Endothelial cell of umbilical vein (primary cell): ENCODE data around the gene PLXND1. TPM values are rescaled to one million over a fixed set of nuclear protein-coding genes. Genes with fewer than 3 reads are reported as not detected.

Experiments used
- BruUV-seq: library from RNA; stranded (reverse); fragments of 400-500 nt; replicated peaks from 2 replicates; lab custom pipeline; 2021; lab: Mats Ljungman, UMichigan
- CTCF ChIA-PET: fragments of 300-600, 350-600 bp; sonication (Branson Sonifier 250); formaldehyde crosslinking; loops from one replicate; lab custom pipeline; 2021; ENCODE audit warnings: antibody characterized with exemption, inconsistent platforms; lab: Charles Lee
- POLR2A ChIA-PET: fragments of 300-600, 350-600 bp; sonication (Branson Sonifier 250); formaldehyde crosslinking; loops from one replicate; lab custom pipeline; 2021; ENCODE audit warnings: antibody characterized with exemption, inconsistent platforms; lab: Charles Lee
- DNase-seq: peaks from one replicate; pipeline ENCODE4 v3.0.0-alpha.2; 2011; ENCODE audit warnings: low read depth, low spot score
- FAIRE-seq: peaks from 2 replicates; lab custom pipeline; 2011; peaks lifted over from hg19 to GRCh38; lab: Jason Lieb, UNC
- H2AFZ ChIP-seq: 2 replicates; pipeline ENCODE4 v1.6.0; 2012; ENCODE audit warnings: low read depth, low read length, control low read depth, inconsistent platforms
- H3K27ac ChIP-seq: 2 replicates; pipeline ENCODE4 v1.5.1; 2011; ENCODE audit warnings: low read depth, mild to moderate bottlenecking, control low read depth, low read length, moderate library complexity; ENCODE audit not compliant: insufficient read depth
- H3K27me3 ChIP-seq, 2 experiments: 2 replicates each; pipeline versions ENCODE4 v1.6.0 to v1.6.1; 2011; ENCODE audit warnings: low read length in 2 of 2, mixed read lengths in 1 of 2; ENCODE audit not compliant: control insufficient read depth in 2 of 2, insufficient read depth in 2 of 2
- H3K36me3 ChIP-seq, 2 experiments: 2 replicates in 1 of 2; 3 replicates in 1 of 2; pipeline ENCODE4 v1.5.1; 2011; ENCODE audit warnings: low read length in 2 of 2, mild to moderate bottlenecking in 1 of 2, moderate library complexity in 1 of 2; ENCODE audit not compliant: control insufficient read depth in 2 of 2, insufficient read depth in 2 of 2; ENCODE audit errors: extremely low read depth in 1 of 2
- H3K4me1 ChIP-seq: 3 replicates; pipeline ENCODE4 v1.5.1; 2011; ENCODE audit warnings: mild to moderate bottlenecking, low read length; ENCODE audit not compliant: control insufficient read depth, insufficient read depth; ENCODE audit errors: extremely low read depth
- H3K4me2 ChIP-seq: 2 replicates; pipeline ENCODE4 v1.6.1; 2011; ENCODE audit warnings: low read length, control low read depth, mixed read lengths; ENCODE audit not compliant: insufficient read depth
- H3K4me3 ChIP-seq, 3 experiments: fragments of 200-600 bp in 1 of 3; sonication (generic), shearing (Covaris generic) in 1 of 3; replicated peaks in 1 of 3; 2 replicates each; pipeline ENCODE4 v1.5.1; 2011 to 2016; ENCODE audit warnings: control low read depth in 3 of 3, low read length in 3 of 3, mild to moderate bottlenecking in 2 of 3, inconsistent platforms in 1 of 3, low read depth in 1 of 3, moderate library complexity in 1 of 3; ENCODE audit not compliant: insufficient read depth in 1 of 3
- H3K79me2 ChIP-seq: 2 replicates; pipeline ENCODE4 v1.6.0; 2012; ENCODE audit warnings: low read length, inconsistent platforms; ENCODE audit not compliant: control insufficient read depth, insufficient read depth
- H3K9ac ChIP-seq: replicated peaks from 2 replicates; pipeline ENCODE3; 2011; ENCODE audit warnings: low read length, control low read depth; ENCODE audit not compliant: insufficient read depth; ENCODE audit errors: extremely low read depth
- H3K9me1 ChIP-seq: replicated peaks from 3 replicates; pipeline ENCODE4 v1.6.0; 2011; ENCODE audit warnings: mild to moderate bottlenecking, low read length; ENCODE audit not compliant: control insufficient read depth, insufficient read depth; ENCODE audit errors: extremely low read depth
- H3K9me3 ChIP-seq: replicated peaks from 2 replicates; pipeline ENCODE4 v1.5.1; 2012; ENCODE audit warnings: low read length, inconsistent platforms; ENCODE audit not compliant: control insufficient read depth, insufficient read depth
- H4K20me1 ChIP-seq: replicated peaks from 2 replicates; pipeline ENCODE3; 2011; ENCODE audit warnings: mild to moderate bottlenecking, low read length; ENCODE audit not compliant: control insufficient read depth, insufficient read depth; ENCODE audit errors: extremely low read depth
- EZH2 ChIP-seq: IDR thresholded peaks from 2 replicates; pipeline ENCODE4 v1.6.1; 2012; ENCODE audit warnings: borderline replicate concordance, low read depth, mild to moderate bottlenecking, moderate library complexity, low read length, inconsistent platforms; ENCODE audit not compliant: severe bottlenecking
- FOS ChIP-seq: IDR thresholded peaks from 2 replicates; pipeline ENCODE4 v1.6.1; 2011; ENCODE audit warnings: mild to moderate bottlenecking, low read length, moderate library complexity, borderline replicate concordance; ENCODE audit not compliant: insufficient read depth
- GATA2 ChIP-seq: IDR thresholded peaks from 2 replicates; pipeline ENCODE4 v1.7.0; 2011; ENCODE audit warnings: low read depth, mild to moderate bottlenecking, moderate library complexity, mixed read lengths, low read length; ENCODE audit not compliant: insufficient read length, insufficient read depth
- JUN ChIP-seq: IDR thresholded peaks from 2 replicates; pipeline ENCODE4 v1.6.1; 2011; ENCODE audit warnings: borderline replicate concordance, low read depth; ENCODE audit not compliant: insufficient read length, insufficient read depth
- MYC ChIP-seq: IDR thresholded peaks from one replicate; pipeline ENCODE4 v1.6.1; 2011; ENCODE audit warnings: mild to moderate bottlenecking, low read depth, low read length
- POLR2A ChIP-seq: IDR thresholded peaks from 2 replicates; pipeline ENCODE4 v1.6.1; 2012; ENCODE audit warnings: low read depth, mild to moderate bottlenecking, control low read depth, low read length
- POLR2AphosphoS5 ChIP-seq: IDR thresholded peaks from 2 replicates; pipeline ENCODE4 v1.6.1; 2012; ENCODE audit warnings: low read depth, mild to moderate bottlenecking, control low read depth, low read length, moderate library complexity; ENCODE audit not compliant: insufficient read depth
- dilution Hi-C: fragments of 300-500 bp; cut with MboI; formaldehyde crosslinking; loops from one replicate; pipeline ENCODE4 v1.15.0; 2019; ENCODE audit warnings: low sequenced_read_pairs; ENCODE audit not compliant: extremely low pct_ligation_motif_present
- intact Hi-C: fragments of 100-400 bp; cut with micrococcal nuclease; formaldehyde crosslinking; loops from one replicate; pipeline ENCODE4 v1.10.0; 2022
- polyA plus RNA-seq, 4 experiments: library from polyadenylated mRNA; depleted of rRNA in 3 of 4; stranded (reverse) in 3 of 4; unstranded in 1 of 4; fragments of >200 nt; gene quantifications; 2 replicates each; pipeline versions ENCODE4 v1.2.1 to v1.2.3, GENCODE V29; 2011 to 2012; ENCODE audit warnings: missing spikeins in 1 of 4
- total RNA-seq: library from RNA; stranded (reverse); gene quantifications from 2 replicates; pipeline ENCODE4 v1.2.3, GENCODE V29; 2021
- TF ChIP-seq, protein P1 (sequence below): IDR thresholded peaks from 2 replicates; pipeline ENCODE4 v1.6.1; 2011; ENCODE audit not compliant: insufficient read depth, insufficient read length
- TF ChIP-seq, protein P2 (sequence below), 2 donors: IDR thresholded peaks; 1 replicate in 1 of 2; 2 replicates in 1 of 2; pipeline ENCODE4 v1.5.1; 2011; ENCODE audit warnings: low read length in 2 of 2, mild to moderate bottlenecking in 2 of 2, moderate library complexity in 2 of 2, control low read depth in 1 of 2, inconsistent platforms in 1 of 2, low read depth in 1 of 2; ENCODE audit not compliant: insufficient read depth in 1 of 2; ENCODE audit errors: extremely low read depth in 1 of 2

Gene PLXND1
- total and polyA plus RNA-seq, 2 donors (not counting 3 experiments of a cell fraction or from before 2014, with no cell fraction given): 300 to 834 TPM

DNA sequence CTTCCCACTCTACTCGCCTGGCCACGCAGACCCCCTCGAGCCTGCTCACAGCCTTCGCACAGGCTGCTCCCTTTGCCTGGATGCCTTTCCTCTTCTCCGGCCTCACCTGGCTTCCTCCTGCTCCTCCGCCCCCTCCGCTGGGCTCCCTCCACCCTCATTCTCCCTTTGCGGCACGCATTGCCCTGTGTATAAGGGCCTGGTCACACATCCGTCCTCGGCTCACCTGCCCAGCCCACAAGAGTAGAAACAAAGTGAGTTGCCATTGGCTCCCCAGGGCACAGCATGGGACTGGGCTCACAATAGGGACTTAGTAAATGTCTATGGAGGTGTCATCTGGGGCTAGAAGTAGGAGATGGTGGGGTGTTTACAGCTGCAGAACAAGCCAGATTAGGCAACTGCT lies 4.2 kb downstream of the PLXND1 start:
- ChIA-PET POLR2A (interaction anchor here (2.2 kb wide), 1 partner anchor 8 kb away, joined by 5 read pairs; no protein-coding TSS in a partner anchor), CTCF (interaction anchor here (1.5 to 2.0 kb wide), 3 partner anchors 112 to 219 kb away, joined by 3 to 13 read pairs (median 8); no protein-coding TSS in a partner anchor)
- H3K27ac ChIP-seq: peak overlapping the region; percentile 91
- H3K9me3 ChIP-seq: no peaks in the 10 kb centered on the region
- DNase-seq (no peak), FAIRE-seq (no peak)
- H3K4me1 ChIP-seq: peaks cover 56% of the 10 kb centered on the region
- H3K9me1 ChIP-seq: no peaks in the 10 kb centered on the region
- H3K9ac ChIP-seq: peak overlapping the region; percentile 37
- H3K36me3 ChIP-seq: no peaks in the 10 kb centered on the region
- intact Hi-C loops (no loop called here), dilution Hi-C loops (no loop called here)
- H3K4me3 ChIP-seq: peak overlapping the region in 2 of 3 experiments; percentile 64 to 87
- no peak for TF ChIP-seq FOS
- TF ChIP-seq, protein P1, sequence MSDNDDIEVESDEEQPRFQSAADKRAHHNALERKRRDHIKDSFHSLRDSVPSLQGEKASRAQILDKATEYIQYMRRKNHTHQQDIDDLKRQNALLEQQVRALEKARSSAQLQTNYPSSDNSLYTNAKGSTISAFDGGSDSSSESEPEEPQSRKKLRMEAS: no peak
- TF ChIP-seq MYC: no peak
- no peak for TF ChIP-seq POLR2A
- TF ChIP-seq, protein P2, sequence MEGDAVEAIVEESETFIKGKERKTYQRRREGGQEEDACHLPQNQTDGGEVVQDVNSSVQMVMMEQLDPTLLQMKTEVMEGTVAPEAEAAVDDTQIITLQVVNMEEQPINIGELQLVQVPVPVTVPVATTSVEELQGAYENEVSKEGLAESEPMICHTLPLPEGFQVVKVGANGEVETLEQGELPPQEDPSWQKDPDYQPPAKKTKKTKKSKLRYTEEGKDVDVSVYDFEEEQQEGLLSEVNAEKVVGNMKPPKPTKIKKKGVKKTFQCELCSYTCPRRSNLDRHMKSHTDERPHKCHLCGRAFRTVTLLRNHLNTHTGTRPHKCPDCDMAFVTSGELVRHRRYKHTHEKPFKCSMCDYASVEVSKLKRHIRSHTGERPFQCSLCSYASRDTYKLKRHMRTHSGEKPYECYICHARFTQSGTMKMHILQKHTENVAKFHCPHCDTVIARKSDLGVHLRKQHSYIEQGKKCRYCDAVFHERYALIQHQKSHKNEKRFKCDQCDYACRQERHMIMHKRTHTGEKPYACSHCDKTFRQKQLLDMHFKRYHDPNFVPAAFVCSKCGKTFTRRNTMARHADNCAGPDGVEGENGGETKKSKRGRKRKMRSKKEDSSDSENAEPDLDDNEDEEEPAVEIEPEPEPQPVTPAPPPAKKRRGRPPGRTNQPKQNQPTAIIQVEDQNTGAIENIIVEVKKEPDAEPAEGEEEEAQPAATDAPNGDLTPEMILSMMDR (IDR thresholded peaks at IDR 0.05; ENCODE audit: extremely low read depth in 1 of 2, insufficient read depth in 1 of 2, low read depth in 1 of 2, low read length in 2 of 2): no peak
- TF ChIP-seq GATA2: no peak
- no peak for TF ChIP-seq POLR2AphosphoS5
- no peak for TF ChIP-seq EZH2
- TF ChIP-seq JUN: no peak
- no peaks in the 10 kb centered on the region for H3K27me3 ChIP-seq
- no TSS peak for BruUV-seq
- H4K20me1 ChIP-seq: no peaks in the 10 kb centered on the region
- H3K79me2 ChIP-seq: peaks cover 88% of the 10 kb centered on the region
- peak overlapping the region; percentile 32 for H3K4me2 ChIP-seq
- no peak overlapping the region for H2AFZ ChIP-seq
